K562 (cell line): ENCODE results near the gene OGFR. TPM values are rescaled to one million over a fixed set of nuclear protein-coding genes. Genes with fewer than 3 reads are reported as not detected.
A peak's percentile ranks its signal among the peaks of the same experiment; 100 is the strongest.

Experiments used
- FOXM1 ChIP-seq, 2 experiments: fragments of 450-650 bp in 1 of 2; sonication (generic) in 1 of 2; formaldehyde crosslinking in 1 of 2; IDR thresholded peaks; 2 replicates each; pipeline versions ENCODE4 v1.6.1 to v1.9.0; 2017 to 2022; ENCODE audit warnings: low read depth in 2 of 2, mild to moderate bottlenecking in 2 of 2, missing genetic modification reagents in 1 of 2, moderate library complexity in 1 of 2
- GABPA ChIP-seq: fragments of 200-800 bp; sonication (Bioruptor generic); conservative IDR thresholded peaks from 2 replicates; pipeline ENCODE4 v1.6.1; 2016; ENCODE audit warnings: low read depth, missing genetic modification characterization, missing compliant biosample characterization
- HMGN3 ChIP-seq: IDR thresholded peaks from 2 replicates; pipeline ENCODE4 v1.6.1; 2011; ENCODE audit warnings: borderline replicate concordance, low read depth, mild to moderate bottlenecking, mixed read lengths, low read length; ENCODE audit not compliant: insufficient read length; ENCODE audit errors: extremely low read depth
- KLF10 ChIP-seq: fragments of 250-450 bp; sonication (Bioruptor Pico); IDR thresholded peaks from 2 replicates; pipeline ENCODE4 v1.6.1; 2021; ENCODE audit warnings: matching md5 sums
- NR1H2 ChIP-seq: sonication (generic); formaldehyde crosslinking; IDR thresholded peaks from 2 replicates; pipeline ENCODE4 v1.4.0; 2020; ENCODE audit warnings: mild to moderate bottlenecking, missing genetic modification reagents
- RNF2 ChIP-seq: sonication (generic); IDR thresholded peaks from 2 replicates; pipeline ENCODE4 v1.6.1; 2016
- SRSF3 ChIP-seq: fragments of 200-400 bp; formaldehyde crosslinking; IDR thresholded peaks from 2 replicates; pipeline ENCODE4 v1.6.1; 2016; ENCODE audit warnings: mild to moderate bottlenecking, low read length, moderate library complexity; ENCODE audit not compliant: insufficient read depth
- TAF1 ChIP-seq: IDR thresholded peaks from 2 replicates; pipeline ENCODE4 v1.6.1; 2011; ENCODE audit warnings: mild to moderate bottlenecking, low read length, moderate library complexity; ENCODE audit not compliant: insufficient read depth, control insufficient read depth, severe bottlenecking; ENCODE audit errors: extremely low read depth
- ZBTB17 ChIP-seq: fragments of 450-650 bp; formaldehyde crosslinking; IDR thresholded peaks from 2 replicates; pipeline ENCODE4 v1.4.0; 2020; ENCODE audit warnings: mild to moderate bottlenecking
- ZKSCAN1 ChIP-seq: fragments of 150-350 bp; IDR thresholded peaks from 2 replicates; pipeline ENCODE4 v1.6.1; 2016; ENCODE audit warnings: low read depth, low read length
- ZNF124 ChIP-seq: sonication (generic); formaldehyde crosslinking; IDR thresholded peaks from 2 replicates; pipeline ENCODE4 v1.8.1; 2022; ENCODE audit warnings: missing genetic modification reagents
- ZNF23 ChIP-seq: fragments of 250-450 bp; sonication (Bioruptor Pico); IDR thresholded peaks from 2 replicates; pipeline ENCODE4 v1.4.0; 2020; ENCODE audit warnings: mild to moderate bottlenecking
- ZNF444 ChIP-seq: fragments of 250-450 bp; sonication (Bioruptor Pico); IDR thresholded peaks from 2 replicates; pipeline ENCODE4 v1.4.0; 2020; ENCODE audit warnings: mild to moderate bottlenecking, moderate library complexity
- polyA plus RNA-seq, 8 experiments: library from polyadenylated mRNA; depleted of rRNA in 4 of 8; stranded (reverse) in 5 of 8; unstranded in 3 of 8; fragments of >200 nt; fragmentation: Nextera tagmentation in 2 of 8; fragmentation: Illumina TruSeq in 1 of 8; extraction: Ambion mirVana in 2 of 8; extraction: Trizol in 1 of 8; gene quantifications; 2 replicates each; pipeline versions ENCODE4 v1.2.1 to v1.2.3, GENCODE V29; 2011 to 2014; ENCODE audit warnings: inconsistent platforms in 1 of 8, missing spikeins in 1 of 8
- total RNA-seq, 7 experiments: library from RNA; depleted of rRNA in 6 of 7; stranded (reverse); fragments of >200 nt in 6 of 7; fragmentation: Illumina TruSeq in 2 of 7; extraction: Trizol in 2 of 7; gene quantifications; 2 replicates each; pipeline versions ENCODE4 v1.2.1 to v1.2.3, GENCODE V29; 2011 to 2021; ENCODE audit warnings: low replicate concordance in 1 of 7
- TF ChIP-seq, protein P1 (sequence below): IDR thresholded peaks from 3 replicates; pipeline ENCODE4 v1.6.1; 2011; ENCODE audit warnings: borderline replicate concordance, mild to moderate bottlenecking; ENCODE audit not compliant: insufficient read length, insufficient read depth
- TF ChIP-seq, protein P2 (sequence below): sonication (generic); formaldehyde crosslinking; IDR thresholded peaks from 2 replicates; pipeline ENCODE4 v1.8.0; 2022; ENCODE audit warnings: missing genetic modification reagents, mild to moderate bottlenecking, borderline replicate concordance
- TF ChIP-seq, protein P3 (sequence below): fragments of 250-450 bp; sonication (Bioruptor Pico); IDR thresholded peaks from 2 replicates; pipeline ENCODE4 v1.6.1; 2021; ENCODE audit warnings: mild to moderate bottlenecking
- TF ChIP-seq, protein P4 (sequence below), 2 experiments: fragments of 250-450 bp in 1 of 2; fragments of 450-650 bp in 1 of 2; sonication (Bioruptor Pico) in 1 of 2; IDR thresholded peaks; 2 replicates each; pipeline versions ENCODE4 v1.6.1 to v1.8.0; 2016 to 2021; ENCODE audit warnings: mild to moderate bottlenecking in 2 of 2, moderate library complexity in 2 of 2, missing compliant biosample characterization in 1 of 2, missing genetic modification characterization in 1 of 2
- TF ChIP-seq, protein P5 (sequence below): fragments of 250-450 bp; sonication (Bioruptor Pico); IDR thresholded peaks from 2 replicates; pipeline ENCODE4 v1.4.0; 2020

The OGFR gene
- total and polyA plus RNA-seq, 9 of the 15 experiments (the other 6 are each of a cell fraction or from before 2014, with no cell fraction given), result 0.39 to 56.3 (median 17.5) TPM

DNA sequence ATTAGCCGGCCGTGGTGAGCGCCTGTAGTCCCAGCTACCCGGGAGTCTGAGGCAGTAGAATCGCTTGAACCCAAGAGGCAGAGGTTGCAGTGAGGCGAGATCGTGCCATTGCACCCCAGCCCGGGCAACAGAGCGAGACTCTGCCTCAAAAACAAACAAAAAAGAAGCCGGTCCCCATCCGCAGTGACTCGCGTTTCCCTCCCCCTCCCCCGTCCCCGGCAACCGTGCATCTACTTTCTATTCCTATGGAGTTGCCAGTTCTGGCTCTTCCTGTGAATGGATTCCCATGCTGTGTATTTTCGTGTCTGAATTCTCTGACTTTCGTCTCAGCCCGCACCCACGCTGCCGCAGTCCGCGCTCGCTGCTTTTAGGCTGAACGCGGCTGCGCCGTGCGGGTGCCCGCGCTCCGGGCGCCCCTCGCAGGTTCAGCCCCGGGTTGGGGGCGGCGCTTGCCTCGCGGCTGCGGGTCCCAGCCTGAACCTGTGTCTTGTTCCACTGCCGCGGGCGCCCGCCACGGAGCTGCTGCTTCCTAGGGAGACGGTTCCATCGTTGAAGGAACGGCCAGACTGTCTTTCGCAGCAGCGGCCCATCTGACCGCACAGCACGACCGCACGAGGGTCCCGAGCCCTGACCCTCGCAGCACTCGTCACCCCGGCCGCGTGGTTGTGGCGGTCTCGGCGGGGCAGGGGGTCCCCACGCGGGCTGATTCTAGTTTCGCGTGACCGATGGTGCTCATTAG lies 9.4 kb upstream of the OGFR start (continued):
- TF ChIP-seq, protein P1, sequence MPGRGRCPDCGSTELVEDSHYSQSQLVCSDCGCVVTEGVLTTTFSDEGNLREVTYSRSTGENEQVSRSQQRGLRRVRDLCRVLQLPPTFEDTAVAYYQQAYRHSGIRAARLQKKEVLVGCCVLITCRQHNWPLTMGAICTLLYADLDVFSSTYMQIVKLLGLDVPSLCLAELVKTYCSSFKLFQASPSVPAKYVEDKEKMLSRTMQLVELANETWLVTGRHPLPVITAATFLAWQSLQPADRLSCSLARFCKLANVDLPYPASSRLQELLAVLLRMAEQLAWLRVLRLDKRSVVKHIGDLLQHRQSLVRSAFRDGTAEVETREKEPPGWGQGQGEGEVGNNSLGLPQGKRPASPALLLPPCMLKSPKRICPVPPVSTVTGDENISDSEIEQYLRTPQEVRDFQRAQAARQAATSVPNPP, result no peak
- TF ChIP-seq, protein P2, sequence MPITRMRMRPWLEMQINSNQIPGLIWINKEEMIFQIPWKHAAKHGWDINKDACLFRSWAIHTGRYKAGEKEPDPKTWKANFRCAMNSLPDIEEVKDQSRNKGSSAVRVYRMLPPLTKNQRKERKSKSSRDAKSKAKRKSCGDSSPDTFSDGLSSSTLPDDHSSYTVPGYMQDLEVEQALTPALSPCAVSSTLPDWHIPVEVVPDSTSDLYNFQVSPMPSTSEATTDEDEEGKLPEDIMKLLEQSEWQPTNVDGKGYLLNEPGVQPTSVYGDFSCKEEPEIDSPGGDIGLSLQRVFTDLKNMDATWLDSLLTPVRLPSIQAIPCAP, result no peak
- TF ChIP-seq NR1H2 (no peak), FOXM1 (IDR thresholded peaks at IDR 0.05; ENCODE audit: low read depth) (no peak), FOXM1 (CRISPR knock-in tag; IDR thresholded peaks at IDR 0.05; ENCODE audit: low read depth) (no peak), KLF10 (CRISPR knock-in tag) (no peak), ZNF444 (CRISPR knock-in tag) (peak; percentile 73), ZKSCAN1 (no peak), ZNF124 (no peak), HMGN3 (peak; percentile 82), RNF2 (peak; percentile 50; the same call in 1 of the 2 replicates), TAF1 (peak; percentile 61), ZNF23 (CRISPR knock-in tag) (no peak), SRSF3 (no peak), GABPA (tag) (no peak), ZBTB17 (CRISPR knock-in tag) (no peak)
- TF ChIP-seq, protein P3, sequence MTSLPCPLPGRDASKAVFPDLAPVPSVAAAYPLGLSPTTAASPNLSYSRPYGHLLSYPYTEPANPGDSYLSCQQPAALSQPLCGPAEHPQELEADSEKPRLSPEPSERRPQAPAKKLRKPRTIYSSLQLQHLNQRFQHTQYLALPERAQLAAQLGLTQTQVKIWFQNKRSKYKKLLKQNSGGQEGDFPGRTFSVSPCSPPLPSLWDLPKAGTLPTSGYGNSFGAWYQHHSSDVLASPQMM, result no peak
- TF ChIP-seq, protein P4, sequence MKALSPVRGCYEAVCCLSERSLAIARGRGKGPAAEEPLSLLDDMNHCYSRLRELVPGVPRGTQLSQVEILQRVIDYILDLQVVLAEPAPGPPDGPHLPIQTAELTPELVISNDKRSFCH (CRISPR knock-in tag; IDR thresholded peaks at IDR 0.05), result no peak
- TF ChIP-seq, protein P4 (tag; IDR thresholded peaks at IDR 0.05), result no peak
- TF ChIP-seq, protein P5, sequence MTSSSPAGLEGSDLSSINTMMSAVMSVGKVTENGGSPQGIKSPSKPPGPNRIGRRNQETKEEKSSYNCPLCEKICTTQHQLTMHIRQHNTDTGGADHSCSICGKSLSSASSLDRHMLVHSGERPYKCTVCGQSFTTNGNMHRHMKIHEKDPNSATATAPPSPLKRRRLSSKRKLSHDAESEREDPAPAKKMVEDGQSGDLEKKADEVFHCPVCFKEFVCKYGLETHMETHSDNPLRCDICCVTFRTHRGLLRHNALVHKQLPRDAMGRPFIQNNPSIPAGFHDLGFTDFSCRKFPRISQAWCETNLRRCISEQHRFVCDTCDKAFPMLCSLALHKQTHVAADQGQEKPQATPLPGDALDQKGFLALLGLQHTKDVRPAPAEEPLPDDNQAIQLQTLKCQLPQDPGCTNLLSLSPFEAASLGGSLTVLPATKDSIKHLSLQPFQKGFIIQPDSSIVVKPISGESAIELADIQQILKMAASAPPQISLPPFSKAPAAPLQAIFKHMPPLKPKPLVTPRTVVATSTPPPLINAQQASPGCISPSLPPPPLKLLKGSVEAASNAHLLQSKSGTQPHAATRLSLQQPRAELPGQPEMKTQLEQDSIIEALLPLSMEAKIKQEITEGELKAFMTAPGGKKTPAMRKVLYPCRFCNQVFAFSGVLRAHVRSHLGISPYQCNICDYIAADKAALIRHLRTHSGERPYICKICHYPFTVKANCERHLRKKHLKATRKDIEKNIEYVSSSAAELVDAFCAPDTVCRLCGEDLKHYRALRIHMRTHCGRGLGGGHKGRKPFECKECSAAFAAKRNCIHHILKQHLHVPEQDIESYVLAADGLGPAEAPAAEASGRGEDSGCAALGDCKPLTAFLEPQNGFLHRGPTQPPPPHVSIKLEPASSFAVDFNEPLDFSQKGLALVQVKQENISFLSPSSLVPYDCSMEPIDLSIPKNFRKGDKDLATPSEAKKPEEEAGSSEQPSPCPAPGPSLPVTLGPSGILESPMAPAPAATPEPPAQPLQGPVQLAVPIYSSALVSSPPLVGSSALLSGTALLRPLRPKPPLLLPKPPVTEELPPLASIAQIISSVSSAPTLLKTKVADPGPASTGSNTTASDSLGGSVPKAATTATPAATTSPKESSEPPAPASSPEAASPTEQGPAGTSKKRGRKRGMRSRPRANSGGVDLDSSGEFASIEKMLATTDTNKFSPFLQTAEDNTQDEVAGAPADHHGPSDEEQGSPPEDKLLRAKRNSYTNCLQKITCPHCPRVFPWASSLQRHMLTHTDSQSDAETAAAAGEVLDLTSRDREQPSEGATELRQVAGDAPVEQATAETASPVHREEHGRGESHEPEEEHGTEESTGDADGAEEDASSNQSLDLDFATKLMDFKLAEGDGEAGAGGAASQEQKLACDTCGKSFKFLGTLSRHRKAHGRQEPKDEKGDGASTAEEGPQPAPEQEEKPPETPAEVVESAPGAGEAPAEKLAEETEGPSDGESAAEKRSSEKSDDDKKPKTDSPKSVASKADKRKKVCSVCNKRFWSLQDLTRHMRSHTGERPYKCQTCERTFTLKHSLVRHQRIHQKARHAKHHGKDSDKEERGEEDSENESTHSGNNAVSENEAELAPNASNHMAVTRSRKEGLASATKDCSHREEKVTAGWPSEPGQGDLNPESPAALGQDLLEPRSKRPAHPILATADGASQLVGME (CRISPR knock-in tag), result no peak
